ENCODE measurements around the gene ANKRD37.

ANKRD37 gene

DNA sequence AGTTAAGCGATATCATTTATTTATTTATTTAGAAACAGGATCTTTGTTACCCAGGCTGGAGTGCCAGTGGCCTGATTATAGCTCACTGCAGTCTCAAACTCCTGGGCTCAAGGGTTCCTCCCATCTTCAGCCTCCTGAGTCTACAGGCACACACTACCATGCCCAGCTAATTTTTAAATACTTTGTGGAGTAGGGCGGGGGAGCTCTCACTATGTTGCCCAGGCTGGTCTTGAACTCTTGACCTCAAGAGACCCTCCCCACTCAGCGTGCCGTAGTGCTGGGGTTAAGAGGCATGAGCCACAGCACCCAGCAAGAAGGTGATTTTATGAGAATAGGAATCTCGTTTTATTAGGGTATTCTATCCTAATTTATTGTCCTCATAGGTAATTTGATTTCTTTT, 33.0 kb downstream of the ANKRD37 start:
- no peak overlapping the region for H3K27ac Mint-ChIP-seq
- no peaks in the 10 kb centered on the region for H3K9me3 Mint-ChIP-seq
- H3K27me3 Mint-ChIP-seq (ENCODE audit: low read depth, poor library complexity): no peaks in the 10 kb centered on the region
- H3K36me3 Mint-ChIP-seq (ENCODE audit: low read depth): no peaks in the 10 kb centered on the region
- DNase-seq: no peak
- H3K4me1 Mint-ChIP-seq: peaks cover 6% of the 10 kb centered on the region
- TF ChIP-seq, protein P1, sequence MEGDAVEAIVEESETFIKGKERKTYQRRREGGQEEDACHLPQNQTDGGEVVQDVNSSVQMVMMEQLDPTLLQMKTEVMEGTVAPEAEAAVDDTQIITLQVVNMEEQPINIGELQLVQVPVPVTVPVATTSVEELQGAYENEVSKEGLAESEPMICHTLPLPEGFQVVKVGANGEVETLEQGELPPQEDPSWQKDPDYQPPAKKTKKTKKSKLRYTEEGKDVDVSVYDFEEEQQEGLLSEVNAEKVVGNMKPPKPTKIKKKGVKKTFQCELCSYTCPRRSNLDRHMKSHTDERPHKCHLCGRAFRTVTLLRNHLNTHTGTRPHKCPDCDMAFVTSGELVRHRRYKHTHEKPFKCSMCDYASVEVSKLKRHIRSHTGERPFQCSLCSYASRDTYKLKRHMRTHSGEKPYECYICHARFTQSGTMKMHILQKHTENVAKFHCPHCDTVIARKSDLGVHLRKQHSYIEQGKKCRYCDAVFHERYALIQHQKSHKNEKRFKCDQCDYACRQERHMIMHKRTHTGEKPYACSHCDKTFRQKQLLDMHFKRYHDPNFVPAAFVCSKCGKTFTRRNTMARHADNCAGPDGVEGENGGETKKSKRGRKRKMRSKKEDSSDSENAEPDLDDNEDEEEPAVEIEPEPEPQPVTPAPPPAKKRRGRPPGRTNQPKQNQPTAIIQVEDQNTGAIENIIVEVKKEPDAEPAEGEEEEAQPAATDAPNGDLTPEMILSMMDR (IDR thresholded peaks at IDR 0.05): no peak
- H3K4me3 Mint-ChIP-seq: no peak overlapping the region

DNA sequence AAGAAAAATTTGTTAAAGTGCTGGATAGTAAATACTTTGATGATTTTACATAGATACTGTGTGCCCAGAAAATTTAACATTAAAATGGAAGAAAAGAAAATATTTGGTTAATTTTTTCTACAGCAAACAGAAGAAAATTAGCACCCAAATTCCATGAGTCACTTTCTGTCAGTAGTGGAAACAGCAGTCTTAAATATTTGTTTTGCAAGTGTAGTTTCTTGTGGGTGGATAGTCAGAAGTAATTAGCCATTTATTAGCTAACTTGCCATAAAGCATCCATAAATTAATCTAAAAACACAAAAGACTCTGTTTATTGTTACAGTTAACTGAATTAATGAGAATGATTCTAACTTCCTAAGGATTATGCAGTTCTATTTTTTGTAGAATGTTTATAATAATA, 38.8 kb downstream of the ANKRD37 start:
- DNase-seq: no peak
- Mint-ChIP-seq H3K36me3 (ENCODE audit: low read depth) (no peaks in the 10 kb centered on the region), H3K4me3 (no peak overlapping the region), H3K27me3 (ENCODE audit: low read depth, poor library complexity) (no peaks in the 10 kb centered on the region), H3K4me1 (no peaks in the 10 kb centered on the region), H3K9me3 (no peaks in the 10 kb centered on the region), H3K27ac (no peak overlapping the region)
- TF ChIP-seq, protein P1 (IDR thresholded peaks at IDR 0.05): no peak

DNA sequence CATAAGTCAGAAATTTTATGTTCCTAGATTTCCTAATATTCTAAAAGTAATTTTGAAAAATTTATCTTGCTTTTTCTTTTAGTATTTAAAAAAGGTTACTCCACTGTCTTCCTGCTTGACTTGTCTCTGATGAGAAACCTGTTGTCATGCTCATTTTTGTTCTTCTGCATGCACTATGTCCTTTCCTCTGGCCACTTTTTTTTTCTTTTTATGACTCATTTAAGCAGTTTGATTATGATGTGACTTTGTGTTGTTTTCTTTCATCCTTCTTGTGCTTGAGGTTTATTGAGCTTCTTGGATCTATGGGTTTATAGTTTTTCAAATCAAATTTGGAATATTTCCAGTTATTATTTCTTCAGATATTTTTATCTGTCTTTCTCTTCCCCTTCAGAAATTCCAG, 41.2 kb downstream of the ANKRD37 start:
- Mint-ChIP-seq H3K4me1 (no peaks in the 10 kb centered on the region), H3K9me3 (no peaks in the 10 kb centered on the region), H3K4me3 (no peak overlapping the region), H3K36me3 (ENCODE audit: low read depth) (no peaks in the 10 kb centered on the region), H3K27me3 (ENCODE audit: low read depth, poor library complexity) (peaks cover 2% of the 10 kb centered on the region), H3K27ac (no peak overlapping the region)
- no peak for DNase-seq
- TF ChIP-seq, protein P1 (IDR thresholded peaks at IDR 0.05): no peak

DNA sequence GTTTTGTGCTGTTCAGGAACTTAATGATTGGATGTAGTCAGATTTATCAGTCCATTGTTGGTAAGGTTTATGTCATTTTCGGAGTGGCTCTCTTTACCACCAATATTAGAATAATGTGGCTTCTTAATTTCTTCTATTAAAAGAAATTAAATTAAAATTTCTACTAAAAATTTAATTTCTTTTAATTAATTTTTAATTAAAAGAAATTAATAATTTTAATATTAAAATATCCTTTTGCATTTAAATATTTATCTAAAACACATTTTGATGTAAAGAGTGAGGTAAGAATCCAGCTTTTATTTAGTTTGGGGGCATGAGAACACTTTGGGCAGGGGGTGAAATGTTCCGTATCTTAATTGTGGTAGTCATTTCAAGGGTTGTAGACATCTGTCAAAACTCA, 44.8 kb downstream of the ANKRD37 start:
- peaks cover 2% of the 10 kb centered on the region for H3K27me3 Mint-ChIP-seq (ENCODE audit: low read depth, poor library complexity)
- no peaks in the 10 kb centered on the region for H3K9me3 Mint-ChIP-seq
- TF ChIP-seq, protein P1 (IDR thresholded peaks at IDR 0.05): no peak
- H3K36me3 Mint-ChIP-seq (ENCODE audit: low read depth): no peaks in the 10 kb centered on the region
- H3K4me1 Mint-ChIP-seq: no peaks in the 10 kb centered on the region
- no peak overlapping the region for H3K4me3 Mint-ChIP-seq
- H3K27ac Mint-ChIP-seq: no peak overlapping the region
- no peak for DNase-seq

DNA sequence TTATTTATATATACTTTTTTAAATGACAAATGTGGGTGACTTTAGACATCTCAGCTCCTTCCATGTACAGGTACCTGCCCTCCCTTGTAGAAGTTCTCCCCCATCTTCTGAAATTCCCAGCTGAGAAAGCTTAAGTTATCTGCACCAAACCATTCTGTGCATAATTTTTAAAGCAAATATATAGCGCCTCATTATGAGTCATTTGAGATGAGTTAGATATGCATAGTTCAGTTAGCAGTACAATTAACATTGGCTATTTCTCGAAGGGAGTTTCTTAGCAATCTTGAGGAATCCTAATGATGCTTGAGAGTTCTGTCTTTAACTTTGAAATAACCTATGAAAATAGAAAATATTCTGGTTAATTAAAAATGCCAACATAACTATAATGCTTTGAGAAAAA, 48.6 kb downstream of the ANKRD37 start:
- no peak for DNase-seq
- no peaks in the 10 kb centered on the region for H3K36me3 Mint-ChIP-seq (ENCODE audit: low read depth)
- no peak overlapping the region for H3K27ac Mint-ChIP-seq
- TF ChIP-seq, protein P1 (IDR thresholded peaks at IDR 0.05): no peak
- H3K9me3 Mint-ChIP-seq: no peaks in the 10 kb centered on the region
- no peak overlapping the region for H3K4me3 Mint-ChIP-seq
- no peaks in the 10 kb centered on the region for H3K4me1 Mint-ChIP-seq
- peaks cover 6% of the 10 kb centered on the region for H3K27me3 Mint-ChIP-seq (ENCODE audit: low read depth, poor library complexity)
